ENCODE results near the gene SSTR4.

Gene SSTR4

GRCh38 chr20:23010096-23010495 is 25.0 kb upstream of the SSTR4 start:
- H4K91ac ChIP-seq (ENCODE audit: low read depth, low read length) = no peak overlapping the region
- H3K9me3 ChIP-seq (ENCODE audit: insufficient read depth, low read depth, low read length) = no peaks in the 10 kb centered on the region
- no peak overlapping the region for H3K4me2 ChIP-seq (ENCODE audit: low read length)
- no peak overlapping the region for H2BK5ac ChIP-seq (ENCODE audit: low read depth, low read length, poor library complexity)
- no peak overlapping the region for H3K27ac ChIP-seq (ENCODE audit: low read depth, low read length)
- no peaks in the 10 kb centered on the region for H3K36me3 ChIP-seq (ENCODE audit: control insufficient read depth in 1 of 2, insufficient read depth in 2 of 2, low read length in 2 of 2)
- H3K79me1 ChIP-seq (ENCODE audit: low read length) = no peaks in the 10 kb centered on the region
- no peak overlapping the region for H3K9ac ChIP-seq (ENCODE audit: low read length)
- H3K4ac ChIP-seq (ENCODE audit: low read depth, low read length) = no peak overlapping the region
- H3K23ac ChIP-seq (ENCODE audit: low read length) = no peak overlapping the region
- no peak overlapping the region for H2BK12ac ChIP-seq (ENCODE audit: low read length)
- H3K4me3 ChIP-seq (ENCODE audit: low read depth, low read length) = no peak overlapping the region
- no peak overlapping the region for H2BK120ac ChIP-seq (ENCODE audit: insufficient read depth, low read length, poor library complexity)
- no CpG with 5 or more reads among the region's 5 CpGs for WGBS (ENCODE audit: extremely low coverage, insufficient coverage, insufficient read length)
- no peak overlapping the region for H4K8ac ChIP-seq (ENCODE audit: low read depth, low read length)
- H4K12ac ChIP-seq (ENCODE audit: low read depth, low read length) = no peak overlapping the region
- H3K14ac ChIP-seq (ENCODE audit: low read length) = no peak overlapping the region
- no peak overlapping the region for H2AK5ac ChIP-seq (ENCODE audit: low read length)
- DNase-seq = no peak
- H3K18ac ChIP-seq (ENCODE audit: low read length) = no peak overlapping the region
- H2AFZ ChIP-seq (ENCODE audit: insufficient read depth, low read length, poor library complexity) = no peak overlapping the region
- H3K79me2 ChIP-seq (ENCODE audit: control insufficient read depth, insufficient read depth, low read length, poor library complexity) = no peaks in the 10 kb centered on the region
- H3K4me1 ChIP-seq (ENCODE audit: control insufficient read depth in 1 of 2, insufficient read depth in 2 of 2, low read length in 2 of 2) = no peaks in the 10 kb centered on the region
- no peaks in the 10 kb centered on the region for H3K27me3 ChIP-seq (ENCODE audit: insufficient read depth, low read length)

GRCh38 chr20:23011008-23011721 is 23.9 kb upstream of the SSTR4 start:
- Histone ChIP-seq H4K91ac (ENCODE audit: low read depth, low read length) (no peak overlapping the region), H2BK12ac (ENCODE audit: low read length) (no peak overlapping the region), H3K9ac (ENCODE audit: low read length) (no peak overlapping the region), H3K27me3 (ENCODE audit: insufficient read depth, low read length) (no peaks in the 10 kb centered on the region), H3K4me3 (ENCODE audit: low read depth, low read length) (no peak overlapping the region), H2AFZ (ENCODE audit: insufficient read depth, low read length, poor library complexity) (no peak overlapping the region), H2AK5ac (ENCODE audit: low read length) (no peak overlapping the region), H3K4me1 (ENCODE audit: control insufficient read depth in 1 of 2, insufficient read depth in 2 of 2, low read length in 2 of 2) (no peaks in the 10 kb centered on the region), H3K4me2 (ENCODE audit: low read length) (no peak overlapping the region), H3K36me3 (ENCODE audit: control insufficient read depth in 1 of 2, insufficient read depth in 2 of 2, low read length in 2 of 2) (no peaks in the 10 kb centered on the region), H2BK5ac (ENCODE audit: low read depth, low read length, poor library complexity) (no peak overlapping the region), H3K9me3 (ENCODE audit: insufficient read depth, low read depth, low read length) (no peaks in the 10 kb centered on the region), H2BK120ac (ENCODE audit: insufficient read depth, low read length, poor library complexity) (no peak overlapping the region), H3K4ac (ENCODE audit: low read depth, low read length) (no peak overlapping the region), H3K14ac (ENCODE audit: low read length) (no peak overlapping the region), H3K18ac (ENCODE audit: low read length) (no peak overlapping the region), H4K8ac (ENCODE audit: low read depth, low read length) (no peak overlapping the region), H4K12ac (ENCODE audit: low read depth, low read length) (no peak overlapping the region), H3K27ac (ENCODE audit: low read depth, low read length) (no peak overlapping the region), H3K79me2 (ENCODE audit: control insufficient read depth, insufficient read depth, low read length, poor library complexity) (no peaks in the 10 kb centered on the region), H3K23ac (ENCODE audit: low read length) (no peak overlapping the region), H3K79me1 (ENCODE audit: low read length) (no peaks in the 10 kb centered on the region)
- no peak for DNase-seq
- no CpG with 5 or more reads among the region's 11 CpGs for WGBS (ENCODE audit: extremely low coverage, insufficient coverage, insufficient read length)

GRCh38 chr20:23013429-23013828 is 21.7 kb upstream of the SSTR4 start:
- no peak overlapping the region for H2BK12ac ChIP-seq (ENCODE audit: low read length)
- H3K27me3 ChIP-seq (ENCODE audit: insufficient read depth, low read length) = no peaks in the 10 kb centered on the region
- no peak overlapping the region for H3K18ac ChIP-seq (ENCODE audit: low read length)
- no peak overlapping the region for H3K4me2 ChIP-seq (ENCODE audit: low read length)
- no peak overlapping the region for H3K23ac ChIP-seq (ENCODE audit: low read length)
- no peaks in the 10 kb centered on the region for H3K9me3 ChIP-seq (ENCODE audit: insufficient read depth, low read depth, low read length)
- H3K14ac ChIP-seq (ENCODE audit: low read length) = no peak overlapping the region
- H3K36me3 ChIP-seq (ENCODE audit: control insufficient read depth in 1 of 2, insufficient read depth in 2 of 2, low read length in 2 of 2) = no peaks in the 10 kb centered on the region
- no peak for DNase-seq
- H4K12ac ChIP-seq (ENCODE audit: low read depth, low read length) = no peak overlapping the region
- no peak overlapping the region for H3K4ac ChIP-seq (ENCODE audit: low read depth, low read length)
- H4K8ac ChIP-seq (ENCODE audit: low read depth, low read length) = no peak overlapping the region
- H3K9ac ChIP-seq (ENCODE audit: low read length) = no peak overlapping the region
- H3K4me3 ChIP-seq (ENCODE audit: low read depth, low read length) = no peak overlapping the region
- H2AFZ ChIP-seq (ENCODE audit: insufficient read depth, low read length, poor library complexity) = no peak overlapping the region
- no peak overlapping the region for H2BK5ac ChIP-seq (ENCODE audit: low read depth, low read length, poor library complexity)
- no CpG with 5 or more reads among the region's 5 CpGs for WGBS (ENCODE audit: extremely low coverage, insufficient coverage, insufficient read length)
- no peaks in the 10 kb centered on the region for H3K79me2 ChIP-seq (ENCODE audit: control insufficient read depth, insufficient read depth, low read length, poor library complexity)
- H2BK120ac ChIP-seq (ENCODE audit: insufficient read depth, low read length, poor library complexity) = no peak overlapping the region
- no peak overlapping the region for H4K91ac ChIP-seq (ENCODE audit: low read depth, low read length)
- no peak overlapping the region for H3K27ac ChIP-seq (ENCODE audit: low read depth, low read length)
- no peak overlapping the region for H2AK5ac ChIP-seq (ENCODE audit: low read length)
- no peaks in the 10 kb centered on the region for H3K79me1 ChIP-seq (ENCODE audit: low read length)
- H3K4me1 ChIP-seq (ENCODE audit: control insufficient read depth in 1 of 2, insufficient read depth in 2 of 2, low read length in 2 of 2) = no peaks in the 10 kb centered on the region

GRCh38 chr20:23017516-23017915 is 17.6 kb upstream of the SSTR4 start:
- Histone ChIP-seq H3K14ac (ENCODE audit: low read length) (no peak overlapping the region), H3K27ac (ENCODE audit: low read depth, low read length) (no peak overlapping the region), H2AK5ac (ENCODE audit: low read length) (no peak overlapping the region), H2AFZ (ENCODE audit: insufficient read depth, low read length, poor library complexity) (no peak overlapping the region), H2BK12ac (ENCODE audit: low read length) (no peak overlapping the region), H2BK5ac (ENCODE audit: low read depth, low read length, poor library complexity) (no peak overlapping the region), H4K91ac (ENCODE audit: low read depth, low read length) (no peak overlapping the region), H3K36me3 (ENCODE audit: control insufficient read depth in 1 of 2, insufficient read depth in 2 of 2, low read length in 2 of 2) (no peaks in the 10 kb centered on the region), H2BK120ac (ENCODE audit: insufficient read depth, low read length, poor library complexity) (no peak overlapping the region), H3K27me3 (ENCODE audit: insufficient read depth, low read length) (no peaks in the 10 kb centered on the region), H3K4me1 (ENCODE audit: control insufficient read depth in 1 of 2, insufficient read depth in 2 of 2, low read length in 2 of 2) (peaks cover 0 to 4% of the 10 kb centered on the region in 2 experiments), H3K79me2 (ENCODE audit: control insufficient read depth, insufficient read depth, low read length, poor library complexity) (no peaks in the 10 kb centered on the region), H3K9me3 (ENCODE audit: insufficient read depth, low read depth, low read length) (no peaks in the 10 kb centered on the region), H3K79me1 (ENCODE audit: low read length) (no peaks in the 10 kb centered on the region), H3K4me2 (ENCODE audit: low read length) (no peak overlapping the region), H4K8ac (ENCODE audit: low read depth, low read length) (no peak overlapping the region), H3K4me3 (ENCODE audit: low read depth, low read length) (no peak overlapping the region), H3K23ac (ENCODE audit: low read length) (no peak overlapping the region), H3K4ac (ENCODE audit: low read depth, low read length) (no peak overlapping the region), H4K12ac (ENCODE audit: low read depth, low read length) (no peak overlapping the region), H3K9ac (ENCODE audit: low read length) (no peak overlapping the region), H3K18ac (ENCODE audit: low read length) (no peak overlapping the region)
- WGBS (ENCODE audit: extremely low coverage, insufficient coverage, insufficient read length) = no CpG with 5 or more reads among the region's 2 CpGs
- DNase-seq = no peak

Measured in trophoblast cell (in vitro differentiated cells and primary cell).